HepG2 (cell line): ENCODE results near the gene LRRC8E. TPM values are rescaled to one million over a fixed set of nuclear protein-coding genes. Genes with fewer than 3 reads are reported as not detected.

Source experiments
- ARID4A ChIP-seq: sonication (generic); formaldehyde crosslinking; IDR thresholded peaks from 2 replicates; pipeline ENCODE4 v1.5.0; 2020; ENCODE audit warnings: mild to moderate bottlenecking, missing genetic modification reagents, borderline replicate concordance
- BCLAF1 ChIP-seq: fragments of 450-650 bp; IDR thresholded peaks from 2 replicates; pipeline ENCODE4 v1.6.1; 2017; ENCODE audit warnings: mild to moderate bottlenecking
- CC2D1A ChIP-seq: sonication (generic); formaldehyde crosslinking; IDR thresholded peaks from 2 replicates; pipeline ENCODE4 v1.8.1; 2023; ENCODE audit warnings: mild to moderate bottlenecking, missing genetic modification reagents
- EP300 ChIP-seq, 3 experiments: sonication (generic) in 1 of 3; formaldehyde crosslinking in 1 of 3; IDR thresholded peaks; 2 replicates each; pipeline versions ENCODE4 v1.5.1 to v1.6.1; 2011 to 2020; ENCODE audit warnings: low read depth in 2 of 3, low read length in 2 of 3, borderline replicate concordance in 1 of 3, improper control_type of control experiment in 1 of 3, mild to moderate bottlenecking in 1 of 3, missing genetic modification reagents in 1 of 3, moderate library complexity in 1 of 3
- NR3C1 ChIP-seq: sonication (generic); formaldehyde crosslinking; IDR thresholded peaks from 2 replicates; pipeline ENCODE4 v1.4.0; 2020; ENCODE audit warnings: missing genetic modification reagents
- RFXANK ChIP-seq: IDR thresholded peaks from 2 replicates; pipeline ENCODE4 v1.6.1; 2016
- RXRA ChIP-seq: sonication (generic); formaldehyde crosslinking; IDR thresholded peaks from 2 replicates; pipeline ENCODE4 v1.5.1; 2020; ENCODE audit warnings: missing genetic modification reagents
- SP1 ChIP-seq, 2 experiments: fragments of 450-650 bp in 1 of 2; sonication (generic) in 1 of 2; formaldehyde crosslinking in 1 of 2; IDR thresholded peaks; 2 replicates each; pipeline versions ENCODE4 v1.4.0 to v1.6.1; 2016 to 2020; ENCODE audit warnings: missing genetic modification reagents in 1 of 2
- TARDBP ChIP-seq: sonication (generic); formaldehyde crosslinking; IDR thresholded peaks from 2 replicates; pipeline ENCODE4 v1.8.0; 2022; ENCODE audit warnings: mild to moderate bottlenecking, missing genetic modification reagents
- TCF12 ChIP-seq, 2 experiments: fragments of 450-650 bp in 1 of 2; sonication (generic) in 1 of 2; formaldehyde crosslinking in 1 of 2; IDR thresholded peaks; 2 replicates each; pipeline versions ENCODE4 v1.6.1 to v1.8.0; 2017 to 2022; ENCODE audit warnings: antibody characterized with exemption in 1 of 2, mild to moderate bottlenecking in 1 of 2, missing genetic modification reagents in 1 of 2, moderate library complexity in 1 of 2
- YEATS2 ChIP-seq: sonication (generic); formaldehyde crosslinking; IDR thresholded peaks from 2 replicates; pipeline ENCODE4 v1.4.0; 2020; ENCODE audit warnings: missing genetic modification reagents, borderline replicate concordance
- ZFP91 ChIP-seq: sonication (generic); formaldehyde crosslinking; IDR thresholded peaks from 2 replicates; pipeline ENCODE4 v1.9.0; 2022; ENCODE audit warnings: missing genetic modification reagents, mild to moderate bottlenecking, borderline replicate concordance
- ZNF232 ChIP-seq: sonication (generic); formaldehyde crosslinking; IDR thresholded peaks from 2 replicates; pipeline ENCODE4 v1.4.0; 2020; ENCODE audit warnings: missing genetic modification reagents, borderline replicate concordance
- ZNF296 ChIP-seq: sonication (generic); formaldehyde crosslinking; conservative IDR thresholded peaks from 2 replicates; pipeline ENCODE4 v1.5.0; 2020; ENCODE audit warnings: mild to moderate bottlenecking, missing genetic modification reagents
- ZNF747 ChIP-seq: sonication (generic); formaldehyde crosslinking; IDR thresholded peaks from 2 replicates; pipeline ENCODE4 v1.8.1; 2023; ENCODE audit warnings: missing genetic modification reagents, mild to moderate bottlenecking, borderline replicate concordance
- ZNF761 ChIP-seq: sonication (generic); formaldehyde crosslinking; conservative IDR thresholded peaks from 2 replicates; pipeline ENCODE4 v1.4.0; 2020; ENCODE audit warnings: mild to moderate bottlenecking, missing genetic modification reagents
- polyA plus RNA-seq, 8 experiments: library from polyadenylated mRNA; depleted of rRNA in 3 of 8; stranded (reverse) in 7 of 8; unstranded in 1 of 8; fragments of >200 nt; fragmentation: Illumina TruSeq in 4 of 8; extraction: Trizol in 4 of 8; gene quantifications; 2 replicates each; pipeline versions ENCODE4 v1.2.1 to v1.2.3, GENCODE V29; 2011 to 2016; ENCODE audit warnings: low read depth in 4 of 8, missing spikeins in 1 of 8, mixed read lengths in 1 of 8; ENCODE audit not compliant: insufficient read depth in 1 of 8
- total RNA-seq, 5 experiments: library from RNA; depleted of rRNA; stranded (reverse); fragments of >200 nt; fragmentation: Illumina TruSeq; extraction: Trizol; gene quantifications; 2 replicates each; pipeline ENCODE4 v1.2.3, GENCODE V29; 2016; ENCODE audit warnings: low read depth in 1 of 5

The LRRC8E gene
- total and polyA plus RNA-seq, 2 of the 13 experiments (the other 11 are each of a cell fraction or from before 2014, with no cell fraction given), result 8.0 to 10.3 TPM

GRCh38 chr19:7872306-7873204 is 15.8 kb upstream of the LRRC8E start (continued):
- TF ChIP-seq ARID4A (CRISPR knock-in tag) (0 out of 2 replicates have a peak, but pooled peaks have one; percentile 27), TARDBP (CRISPR knock-in tag) (no peak), RFXANK (CRISPR knock-in tag) (no peak), SP1 (IDR thresholded peaks at IDR 0.05) (no peak), SP1 (CRISPR knock-in tag; IDR thresholded peaks at IDR 0.05) (no peak), YEATS2 (CRISPR knock-in tag) (no peak), CC2D1A (CRISPR knock-in tag) (no peak), RXRA (no peak), NR3C1 (CRISPR knock-in tag) (no peak), ZNF747 (CRISPR knock-in tag) (no peak), TCF12 (IDR thresholded peaks at IDR 0.05) (no peak), TCF12 (CRISPR knock-in tag; IDR thresholded peaks at IDR 0.05) (no peak), ZNF761 (CRISPR knock-in tag) (no peak), EP300 (IDR thresholded peaks at IDR 0.05; ENCODE audit: low read depth in 2 of 2, low read length in 2 of 2) (no peak), EP300 (CRISPR knock-in tag; IDR thresholded peaks at IDR 0.05; ENCODE audit: borderline replicate concordance) (no peak), ZFP91 (CRISPR knock-in tag) (no peak; the same call in 1 of the 2 replicates), BCLAF1 (no peak), ZNF232 (CRISPR knock-in tag) (no peak), ZNF296 (CRISPR knock-in tag) (0 out of 2 replicates have a peak, but pooled peaks have one; percentile 27)
